ENCODE measurements around the gene ZBTB8OS.
A peak's percentile ranks its signal among the peaks of the same experiment; 100 is the strongest.
"Not testable (repeated sequence)": the region's sequence is repeated elsewhere in the genome, so short reads cannot be mapped to it uniquely, and the experiment has no call there.

ZBTB8OS gene

DNA sequence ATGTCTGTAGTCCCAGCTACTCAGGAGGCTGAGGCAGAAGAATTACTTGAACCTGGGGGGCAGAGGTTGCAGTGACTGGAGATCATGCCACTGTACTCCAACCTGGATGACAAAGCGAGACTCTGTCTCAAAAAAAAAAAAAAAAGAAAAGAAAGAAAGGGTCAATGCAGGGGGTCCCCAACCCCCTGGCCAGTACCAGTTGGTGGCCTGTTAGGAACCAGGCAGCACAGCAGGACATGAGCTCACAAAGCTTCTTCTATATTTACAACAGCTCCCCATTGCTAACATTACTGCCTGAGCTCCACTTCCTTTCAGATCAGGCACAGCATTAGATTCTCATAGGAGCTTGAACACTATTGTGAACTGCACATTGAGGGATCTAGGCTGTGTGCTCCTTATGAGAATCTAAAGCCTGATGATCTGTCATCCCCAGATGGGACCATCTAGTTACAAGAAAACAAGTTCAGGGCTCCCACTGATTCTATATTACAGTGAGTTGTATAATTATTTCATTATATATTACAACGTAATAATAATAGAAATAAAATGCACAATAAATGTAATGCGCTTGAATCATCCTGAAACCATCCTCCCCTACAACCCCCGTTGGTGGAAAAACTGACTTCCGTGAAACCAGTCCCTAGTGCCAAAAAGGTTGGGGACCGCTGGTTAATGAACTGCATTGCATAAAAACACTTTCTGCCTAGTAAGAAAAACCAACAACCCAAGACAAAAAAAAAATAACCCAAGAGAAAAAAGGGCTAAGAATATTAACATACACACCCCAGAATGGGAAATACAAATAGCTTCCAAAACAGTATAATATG, 2.8 kb downstream of the ZBTB8OS start:
- peak overlapping the region; percentile 16; the same call in 1 of the 2 replicates for H3K4me3 ChIP-seq (ENCODE audit: low read depth, low read length)
- TF ChIP-seq CTCF (IDR thresholded peaks at IDR 0.05; ENCODE audit: low read depth, low read length, missing control alignments): no peak
- no peak for DNase-seq (ENCODE audit: low read depth)

DNA sequence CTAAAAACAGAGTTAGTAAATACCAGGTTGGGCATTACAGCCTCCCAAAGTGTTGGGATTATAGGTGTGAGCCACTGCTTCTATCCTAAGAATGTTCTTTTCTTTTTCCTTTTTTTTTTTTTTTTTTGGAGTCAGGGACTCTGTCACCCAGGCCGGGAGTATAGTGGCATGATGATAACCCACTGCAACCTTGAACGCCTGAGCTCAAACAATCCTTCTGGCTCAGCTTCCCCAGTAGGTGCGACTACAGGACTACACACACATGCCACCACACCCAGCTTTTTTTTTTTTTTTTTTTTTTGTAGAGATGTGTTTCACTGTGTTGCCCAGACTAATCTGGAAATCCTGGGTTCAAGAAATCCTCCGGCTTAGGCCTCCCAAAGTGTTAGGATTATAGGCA, 5.9 kb downstream of the ZBTB8OS start:
- TF ChIP-seq CTCF (IDR thresholded peaks at IDR 0.05; ENCODE audit: low read depth, low read length, missing control alignments): no peak
- no peak overlapping the region for H3K4me3 ChIP-seq (ENCODE audit: low read depth, low read length)

DNA sequence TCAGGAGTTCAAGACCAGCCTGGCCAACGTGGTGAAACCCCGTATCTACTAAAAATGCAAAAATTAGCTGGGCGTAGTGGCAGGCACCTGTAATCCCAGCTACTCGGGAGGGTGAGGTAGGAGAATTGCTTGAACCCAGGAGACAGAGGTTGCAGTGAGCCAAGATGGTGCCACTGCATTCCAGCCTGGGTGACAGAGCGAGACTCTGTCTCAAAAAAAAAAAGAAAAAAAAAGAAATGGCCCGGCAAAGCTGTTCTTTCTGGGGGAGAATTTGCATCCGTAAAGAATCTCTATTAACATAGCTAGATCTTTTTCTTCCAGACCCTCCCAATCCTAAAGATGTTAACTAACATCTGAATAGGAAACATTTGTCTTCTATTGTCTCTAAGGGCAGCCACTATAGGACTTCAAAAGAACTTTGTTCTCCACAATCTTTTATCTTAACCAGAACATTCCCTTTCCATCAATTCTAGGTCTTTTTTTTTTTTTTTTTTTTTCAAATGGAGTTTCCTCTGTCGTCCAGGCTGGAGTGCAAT, 8.0 kb downstream of the ZBTB8OS start:
- DNase-seq (ENCODE audit: low read depth); H3K4me3 ChIP-seq (ENCODE audit: low read depth, low read length): not testable (repeated sequence)

More for the DNA sequence above, 5.9 kb downstream of the ZBTB8OS start:
- DNase-seq (ENCODE audit: low read depth): no peak

DNA sequence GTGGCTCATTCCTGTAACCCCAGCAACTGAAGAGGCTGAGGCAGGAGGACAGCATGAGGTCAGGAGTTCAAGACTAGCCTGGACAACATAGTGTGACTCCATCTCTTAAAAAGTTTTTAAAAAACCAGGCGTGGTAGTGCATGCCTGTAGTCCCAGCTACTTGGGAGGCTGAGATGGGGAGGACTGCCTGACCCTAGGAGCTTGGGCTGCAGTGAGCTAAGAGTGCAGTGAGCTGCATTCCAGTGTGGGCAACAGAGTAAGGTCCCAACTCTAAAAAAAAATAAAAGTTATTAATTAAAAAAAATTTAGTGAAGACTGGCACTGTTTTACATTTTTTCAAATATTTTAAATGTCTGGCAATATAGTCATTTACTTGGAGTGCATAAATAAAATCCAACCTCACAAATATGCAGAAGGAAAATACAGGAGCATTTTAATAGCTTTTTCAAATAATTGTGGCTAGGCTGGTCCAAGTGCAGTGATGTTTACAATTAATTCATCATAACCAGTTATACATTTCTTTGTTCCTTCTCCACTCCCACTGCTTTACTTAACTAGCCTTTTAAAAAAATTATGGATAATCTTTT, 10.8 kb downstream of the ZBTB8OS start:
- TF ChIP-seq CTCF (IDR thresholded peaks at IDR 0.05; ENCODE audit: low read depth, low read length, missing control alignments): no peak
- H3K4me3 ChIP-seq (ENCODE audit: low read depth, low read length): no peak overlapping the region
- no peak for DNase-seq (ENCODE audit: low read depth)

DNA sequence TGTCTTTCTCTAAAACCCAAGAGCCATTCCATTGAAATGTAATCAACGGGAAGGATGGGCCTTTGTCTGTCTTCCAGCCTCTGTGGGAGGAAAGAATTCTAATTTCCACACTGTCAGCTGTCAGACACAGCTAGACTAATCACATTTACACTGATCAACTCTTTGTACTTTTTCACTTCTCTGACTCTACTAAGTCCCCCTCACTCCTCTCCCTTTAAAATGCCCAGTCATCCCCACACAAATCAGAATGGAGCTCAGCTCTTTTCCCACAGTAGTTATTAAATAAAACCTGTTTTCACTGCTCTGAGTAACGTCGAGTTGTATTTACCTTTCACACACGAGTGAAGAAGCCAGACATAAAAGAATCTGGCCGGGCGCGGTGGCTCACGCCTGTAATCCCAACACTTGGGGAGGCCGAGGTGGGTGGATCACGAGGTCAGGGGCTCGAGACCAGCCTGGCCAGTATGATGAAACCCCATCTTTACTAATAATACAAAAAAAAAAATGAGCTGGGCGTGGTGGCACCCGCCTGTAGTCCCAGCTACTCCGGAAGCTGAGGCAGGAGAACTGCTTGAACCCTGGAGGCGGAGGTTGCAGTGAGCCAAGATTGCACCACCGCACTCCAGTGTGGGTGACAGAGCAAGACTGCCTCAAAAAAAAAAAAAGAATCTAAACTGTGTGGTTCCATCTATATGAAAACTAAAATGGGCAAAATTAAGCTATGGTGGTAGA, 13.3 kb downstream of the ZBTB8OS start:
- TF ChIP-seq CTCF (IDR thresholded peaks at IDR 0.05; ENCODE audit: low read depth, low read length, missing control alignments): no peak
- no peak overlapping the region for H3K4me3 ChIP-seq (ENCODE audit: low read depth, low read length)
- no peak for DNase-seq (ENCODE audit: low read depth)

DNA sequence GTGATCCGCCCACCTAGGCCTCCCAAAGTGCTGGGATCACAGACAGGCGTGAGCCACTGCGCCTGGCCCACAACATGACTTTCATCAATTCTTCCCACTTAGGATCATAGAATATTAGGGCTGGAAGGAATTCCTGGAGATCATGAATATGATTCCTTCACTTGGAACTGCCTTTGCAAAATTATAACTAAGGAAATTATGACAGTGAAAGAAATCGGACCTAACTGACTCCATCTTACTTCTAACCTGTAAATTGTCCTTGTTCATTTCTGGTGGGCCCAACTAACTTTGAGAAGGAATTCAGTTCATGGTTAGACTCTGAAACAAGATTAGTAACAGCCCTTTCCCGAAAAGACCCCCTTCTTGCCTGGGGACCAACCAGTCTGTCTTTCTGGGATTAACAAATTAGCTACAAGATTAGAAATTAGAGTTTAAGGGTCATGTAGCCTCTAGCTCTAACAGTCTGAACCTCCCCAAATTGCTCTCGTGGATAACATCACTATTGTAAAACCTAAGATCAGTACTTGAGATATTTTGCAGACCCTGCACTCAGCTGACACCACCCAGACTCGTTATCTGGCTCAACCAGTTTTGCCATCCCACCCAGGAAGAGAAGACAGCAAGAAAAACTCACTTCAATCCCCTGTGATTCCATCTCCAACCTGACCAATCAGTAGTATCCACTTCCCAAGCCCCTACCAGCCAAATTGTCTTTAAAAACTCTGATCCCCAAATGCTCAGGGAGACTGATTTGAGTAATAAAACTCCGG, 14.7 kb downstream of the ZBTB8OS start:
- DNase-seq (ENCODE audit: low read depth): no peak
- no peak overlapping the region for H3K4me3 ChIP-seq (ENCODE audit: low read depth, low read length)
- no peak for TF ChIP-seq CTCF (IDR thresholded peaks at IDR 0.05; ENCODE audit: low read depth, low read length, missing control alignments)
